Subcutaneous adipose tissue (tissue), 4 donors: ENCODE measurements around the gene GABARAPL1. TPM values are rescaled to one million over a fixed set of nuclear protein-coding genes. Genes with fewer than 3 reads are reported as not detected.

Experiments
- total RNA-seq, 4 donors: library from RNA; depleted of rRNA; stranded (reverse); fragments of >200 nt; gene quantifications; one replicate each; pipeline ENCODE4 v1.1.0, GENCODE V29; 2016
- TF ChIP-seq, protein P1 (sequence below): fragments of 450-650 bp; IDR thresholded peaks from one replicate; pipeline ENCODE4 v1.5.1; 2016; ENCODE audit warnings: low read depth, mild to moderate bottlenecking, control low read depth, antibody characterized with exemption, moderate library complexity

GABARAPL1 gene
- total RNA-seq, 4 donors from 2014 or later, result 187 to 200 (median 190) TPM

DNA sequence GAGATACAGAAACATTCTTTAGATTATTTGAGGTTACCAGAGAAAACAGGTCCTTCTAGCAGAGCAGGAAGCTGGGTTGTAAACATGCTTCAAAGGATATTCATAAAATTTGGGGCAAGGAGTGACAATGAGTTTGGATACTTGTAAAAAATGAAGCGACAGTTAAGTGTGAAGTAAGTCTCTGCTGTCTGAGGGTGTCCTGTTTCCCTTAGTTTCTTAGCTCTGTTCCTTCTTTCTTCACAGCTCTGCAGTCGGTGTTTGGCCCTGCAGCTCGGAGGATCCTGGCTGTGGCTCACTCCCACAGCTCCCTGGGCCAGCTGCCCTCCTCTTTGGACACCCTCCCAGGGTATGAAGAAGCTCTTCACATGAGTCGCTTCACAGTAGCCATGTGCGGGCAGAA is 23.0 kb upstream of the GABARAPL1 start:
- TF ChIP-seq, protein P1, sequence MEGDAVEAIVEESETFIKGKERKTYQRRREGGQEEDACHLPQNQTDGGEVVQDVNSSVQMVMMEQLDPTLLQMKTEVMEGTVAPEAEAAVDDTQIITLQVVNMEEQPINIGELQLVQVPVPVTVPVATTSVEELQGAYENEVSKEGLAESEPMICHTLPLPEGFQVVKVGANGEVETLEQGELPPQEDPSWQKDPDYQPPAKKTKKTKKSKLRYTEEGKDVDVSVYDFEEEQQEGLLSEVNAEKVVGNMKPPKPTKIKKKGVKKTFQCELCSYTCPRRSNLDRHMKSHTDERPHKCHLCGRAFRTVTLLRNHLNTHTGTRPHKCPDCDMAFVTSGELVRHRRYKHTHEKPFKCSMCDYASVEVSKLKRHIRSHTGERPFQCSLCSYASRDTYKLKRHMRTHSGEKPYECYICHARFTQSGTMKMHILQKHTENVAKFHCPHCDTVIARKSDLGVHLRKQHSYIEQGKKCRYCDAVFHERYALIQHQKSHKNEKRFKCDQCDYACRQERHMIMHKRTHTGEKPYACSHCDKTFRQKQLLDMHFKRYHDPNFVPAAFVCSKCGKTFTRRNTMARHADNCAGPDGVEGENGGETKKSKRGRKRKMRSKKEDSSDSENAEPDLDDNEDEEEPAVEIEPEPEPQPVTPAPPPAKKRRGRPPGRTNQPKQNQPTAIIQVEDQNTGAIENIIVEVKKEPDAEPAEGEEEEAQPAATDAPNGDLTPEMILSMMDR, result no peak

GRCh38 chr12:10190558-10191388 is 21.9 kb upstream of the GABARAPL1 start:
- TF ChIP-seq, protein P1, result no peak

- TF ChIP-seq, protein P1, result no peak
These were observed 20.8 kb upstream of the GABARAPL1 start for GRCh38 chr12:10191865-10192264.

- TF ChIP-seq, protein P1, result no peak
These were observed 18.5 kb upstream of the GABARAPL1 start for GRCh38 chr12:10194160-10194670.

DNA sequence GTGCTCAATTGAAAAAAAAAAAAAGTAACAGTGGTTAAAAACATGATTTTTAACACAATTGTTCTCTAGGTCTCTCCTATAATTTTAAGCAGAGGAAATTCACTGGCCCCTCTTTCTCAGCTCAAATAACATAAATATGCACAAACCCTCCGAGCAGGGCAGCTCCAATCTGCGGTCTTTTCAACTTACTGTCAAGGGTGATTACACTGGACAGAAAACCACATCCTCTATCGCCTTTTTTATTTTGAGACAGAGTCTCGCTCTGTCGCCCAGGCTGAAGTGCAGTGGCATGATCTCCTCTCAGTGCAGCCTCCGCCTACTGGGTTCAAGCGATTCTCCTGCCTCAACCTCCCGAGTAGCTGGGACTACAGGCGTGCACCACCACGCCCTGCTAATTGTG is 16.5 kb upstream of the GABARAPL1 start:
- TF ChIP-seq, protein P1, result no peak

GRCh38 chr12:10197879-10198278 is 14.8 kb upstream of the GABARAPL1 start:
- TF ChIP-seq, protein P1, result no peak

GRCh38 chr12:10205220-10205807 is 7.4 kb upstream of the GABARAPL1 start:
- TF ChIP-seq, protein P1, result no peak
